CD14-positive monocyte (primary cell): ENCODE results near the gene MED17. TPM values are rescaled to one million over a fixed set of nuclear protein-coding genes. Genes with fewer than 3 reads are reported as not detected.

ENCODE experiments used
- DNase-seq, 3 donors: peaks; one replicate each; pipeline ENCODE4 v3.0.0-alpha.2; 2011 to 2022
- H2AFZ ChIP-seq: 2 replicates; pipeline ENCODE4 v1.6.0; 2012; ENCODE audit warnings: mild to moderate bottlenecking, low read depth, low read length, inconsistent platforms; ENCODE audit not compliant: insufficient read depth, poor library complexity, severe bottlenecking
- H3K27ac ChIP-seq, 2 donors: 1 replicate in 1 of 2; 2 replicates in 1 of 2; pipeline ENCODE4 v1.5.1; 2012 to 2013; ENCODE audit warnings: low read length in 2 of 2, control low read depth in 1 of 2, inconsistent platforms in 1 of 2, low read depth in 1 of 2, mild to moderate bottlenecking in 1 of 2
- H3K27me3 ChIP-seq, 2 donors: one replicate each; pipeline versions ENCODE4 v1.6.0 to v1.6.1; 2011 to 2013; ENCODE audit warnings: low read length in 2 of 2; ENCODE audit not compliant: control insufficient read depth in 2 of 2, insufficient read depth in 2 of 2
- H3K36me3 ChIP-seq, 2 donors: replicated peaks in 1 of 2; 1 replicate in 1 of 2; 2 replicates in 1 of 2; pipeline versions ENCODE4 v1.5.1 to v1.6.1; 2012 to 2013; ENCODE audit warnings: low read length in 2 of 2, control low read depth in 1 of 2, inconsistent platforms in 1 of 2, mild to moderate bottlenecking in 1 of 2; ENCODE audit not compliant: insufficient read depth in 2 of 2, control insufficient read depth in 1 of 2
- H3K4me1 ChIP-seq, 2 donors: 1 replicate in 1 of 2; 2 replicates in 1 of 2; pipeline versions ENCODE4 v1.5.1 to v1.6.1; 2012 to 2013; ENCODE audit warnings: low read length in 2 of 2, control low read depth in 1 of 2, inconsistent platforms in 1 of 2, mild to moderate bottlenecking in 1 of 2, moderate library complexity in 1 of 2; ENCODE audit not compliant: insufficient read depth in 2 of 2, control insufficient read depth in 1 of 2
- H3K4me2 ChIP-seq: replicated peaks from 2 replicates; pipeline ENCODE3; 2012; ENCODE audit warnings: low read length, moderate library complexity, mild to moderate bottlenecking; ENCODE audit not compliant: poor library complexity, severe bottlenecking; ENCODE audit errors: extremely low read depth
- H3K4me3 ChIP-seq, 3 experiments: fragments of 200-600 bp in 1 of 3; sonication (generic) in 1 of 3; replicated peaks in 1 of 3; 1 replicate in 2 of 3; 2 replicates in 1 of 3; pipeline ENCODE4 v1.5.1; 2011 to 2013; ENCODE audit warnings: low read length in 3 of 3, mild to moderate bottlenecking in 3 of 3, control low read depth in 2 of 3, low read depth in 2 of 3, inconsistent platforms in 1 of 3, moderate library complexity in 1 of 3
- H3K79me2 ChIP-seq: 2 replicates; pipeline ENCODE4 v1.6.0; 2012; ENCODE audit warnings: mild to moderate bottlenecking, control low read depth, inconsistent platforms, low read length, moderate library complexity; ENCODE audit not compliant: insufficient read depth
- H3K9ac ChIP-seq: 2 replicates; pipeline ENCODE4 v1.6.0; 2017; ENCODE audit warnings: low read length, mild to moderate bottlenecking; ENCODE audit not compliant: insufficient read depth, poor library complexity, severe bottlenecking
- H3K9me3 ChIP-seq, 2 donors: replicated peaks in 1 of 2; 1 replicate in 1 of 2; 2 replicates in 1 of 2; pipeline versions ENCODE4 v1.5.1 to v1.6.1; 2012 to 2013; ENCODE audit warnings: low read length in 2 of 2, control low read depth in 1 of 2; ENCODE audit not compliant: control insufficient read depth in 1 of 2, insufficient read depth in 1 of 2
- H4K20me1 ChIP-seq: 2 replicates; pipeline ENCODE4 v1.6.0; 2012; ENCODE audit warnings: mild to moderate bottlenecking, low read length, control low read depth, moderate library complexity; ENCODE audit not compliant: insufficient read depth
- H3K27ac Mint-ChIP-seq, 7 donors: one replicate each; pipeline ENCODE4 v1.8.0; 2020; ENCODE audit warnings: mild to moderate bottlenecking in 7 of 7, mixed read lengths in 7 of 7, moderate library complexity in 6 of 7, inconsistent platforms in 2 of 7
- H3K27me3 Mint-ChIP-seq, 3 donors: one replicate each; pipeline ENCODE4 v1.8.0; 2021 to 2022; ENCODE audit warnings: low read depth in 3 of 3, mild to moderate bottlenecking in 3 of 3, mixed read lengths in 3 of 3, moderate library complexity in 3 of 3, inconsistent platforms in 1 of 3
- H3K36me3 Mint-ChIP-seq, 2 donors: one replicate each; pipeline ENCODE4 v1.8.0; 2020; ENCODE audit warnings: mixed read lengths in 2 of 2, inconsistent platforms in 1 of 2, mild to moderate bottlenecking in 1 of 2
- H3K4me1 Mint-ChIP-seq: one replicate; pipeline ENCODE4 v1.8.0; 2020; ENCODE audit warnings: mild to moderate bottlenecking, mixed read lengths
- H3K4me3 Mint-ChIP-seq, 2 donors: one replicate each; pipeline ENCODE4 v1.8.0; 2020; ENCODE audit warnings: mild to moderate bottlenecking in 2 of 2, mixed read lengths in 2 of 2, moderate library complexity in 1 of 2
- H3K9me3 Mint-ChIP-seq, 7 donors: one replicate each; pipeline ENCODE4 v1.8.0; 2020 to 2022; ENCODE audit warnings: mixed read lengths in 7 of 7, mild to moderate bottlenecking in 6 of 7, moderate library complexity in 6 of 7, inconsistent platforms in 2 of 7
- WGBS: methylation state at CpG from one replicate; pipeline ENCODE4 v1.1.5; 2013; ENCODE audit warnings: missing lambda C conversion rate; ENCODE audit not compliant: insufficient coverage; 5-methylcytosine and 5-hydroxymethylcytosine counted together
- intact Hi-C, 2 donors: fragments of 100-400 bp; cut with micrococcal nuclease; formaldehyde crosslinking; loops; one replicate each; pipeline versions ENCODE4 v1.15.0 to v1.15.1; 2023
- polyA plus RNA-seq, 3 donors: library from polyadenylated mRNA; depleted of rRNA in 1 of 3; unstranded in 2 of 3; stranded (reverse) in 1 of 3; fragments of 300-500 nt in 2 of 3; fragments of >200 nt in 1 of 3; fragmentation: Illumina TruSeq in 2 of 3; gene quantifications; 1 replicate in 2 of 3; 2 replicates in 1 of 3; pipeline ENCODE4 v1.2.3, GENCODE V29; 2012 to 2021
- TF ChIP-seq, protein P1 (sequence below): fragments of 200-600 bp; IDR thresholded peaks from one replicate; pipeline ENCODE4 v1.8.0; 2022; ENCODE audit warnings: antibody characterized with exemption, mild to moderate bottlenecking

MED17 gene
- polyA plus RNA-seq, 3 donors, result 3.4 to 12.8 (median 4.4) TPM

DNA sequence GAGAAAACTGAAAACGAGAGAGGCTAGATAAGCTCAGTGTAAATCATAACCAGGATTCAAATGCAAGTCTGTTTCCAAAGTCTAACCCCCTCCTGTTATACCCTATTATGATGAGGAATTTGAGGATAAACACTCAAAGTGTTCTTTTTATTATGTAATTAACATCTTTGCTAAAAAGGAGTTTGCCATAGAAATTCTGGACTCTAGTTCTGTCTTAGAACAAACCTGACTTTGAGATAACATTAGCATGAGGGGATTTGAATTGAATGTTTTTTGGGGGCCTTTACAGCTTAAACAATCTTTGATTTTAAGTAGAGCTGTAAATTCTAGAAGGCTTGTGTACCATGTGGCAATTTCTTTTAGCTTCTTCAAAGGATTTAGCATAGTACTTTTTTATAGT is 33.1 kb upstream of the MED17 start:
- no peaks in the 10 kb centered on the region for H3K27me3 Mint-ChIP-seq
- H3K9me3 Mint-ChIP-seq, result no peaks in the 10 kb centered on the region
- Histone ChIP-seq H3K79me2 (no peaks in the 10 kb centered on the region), H3K4me2 (no peak overlapping the region), H4K20me1 (no peaks in the 10 kb centered on the region), H3K4me3 (no peak overlapping the region), H3K27ac (no peak overlapping the region), H3K9me3 (no peaks in the 10 kb centered on the region), H3K36me3 (peaks cover 13 to 36% of the 10 kb centered on the region in 2 donors), H3K27me3 (no peaks in the 10 kb centered on the region), H2AFZ (no peak overlapping the region), H3K9ac (no peak overlapping the region), H3K4me1 (no peaks in the 10 kb centered on the region)
- H3K4me1 Mint-ChIP-seq, result no peaks in the 10 kb centered on the region
- H3K36me3 Mint-ChIP-seq, result peaks cover 29 to 52% of the 10 kb centered on the region in 2 donors
- TF ChIP-seq, protein P1, sequence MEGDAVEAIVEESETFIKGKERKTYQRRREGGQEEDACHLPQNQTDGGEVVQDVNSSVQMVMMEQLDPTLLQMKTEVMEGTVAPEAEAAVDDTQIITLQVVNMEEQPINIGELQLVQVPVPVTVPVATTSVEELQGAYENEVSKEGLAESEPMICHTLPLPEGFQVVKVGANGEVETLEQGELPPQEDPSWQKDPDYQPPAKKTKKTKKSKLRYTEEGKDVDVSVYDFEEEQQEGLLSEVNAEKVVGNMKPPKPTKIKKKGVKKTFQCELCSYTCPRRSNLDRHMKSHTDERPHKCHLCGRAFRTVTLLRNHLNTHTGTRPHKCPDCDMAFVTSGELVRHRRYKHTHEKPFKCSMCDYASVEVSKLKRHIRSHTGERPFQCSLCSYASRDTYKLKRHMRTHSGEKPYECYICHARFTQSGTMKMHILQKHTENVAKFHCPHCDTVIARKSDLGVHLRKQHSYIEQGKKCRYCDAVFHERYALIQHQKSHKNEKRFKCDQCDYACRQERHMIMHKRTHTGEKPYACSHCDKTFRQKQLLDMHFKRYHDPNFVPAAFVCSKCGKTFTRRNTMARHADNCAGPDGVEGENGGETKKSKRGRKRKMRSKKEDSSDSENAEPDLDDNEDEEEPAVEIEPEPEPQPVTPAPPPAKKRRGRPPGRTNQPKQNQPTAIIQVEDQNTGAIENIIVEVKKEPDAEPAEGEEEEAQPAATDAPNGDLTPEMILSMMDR, result no peak
- DNase-seq, result no peak
- no peak overlapping the region for H3K27ac Mint-ChIP-seq
- H3K4me3 Mint-ChIP-seq, result no peak overlapping the region
- no CpG with 5 or more reads among the region's 1 CpG for WGBS
- intact Hi-C loops, result no loop called here

DNA sequence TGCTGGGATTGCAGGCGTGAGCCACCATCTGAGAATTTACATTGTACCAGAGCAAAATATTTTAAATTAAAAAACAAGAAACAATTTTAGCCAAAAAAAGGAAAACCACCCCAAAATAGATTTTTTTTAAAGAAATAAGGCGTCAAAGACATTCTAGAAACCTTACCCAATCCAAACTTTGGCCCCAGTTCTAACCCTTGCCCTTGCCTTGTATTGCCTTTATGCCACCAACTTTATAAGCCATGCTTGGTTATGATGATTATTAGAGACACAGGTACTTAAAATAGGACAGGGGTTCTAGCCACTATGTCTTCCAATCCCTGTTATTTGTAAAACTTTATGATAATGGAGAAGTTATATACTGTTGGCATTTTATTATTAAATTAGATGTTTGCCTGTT is 30.8 kb upstream of the MED17 start:
- Histone ChIP-seq H3K27me3 (no peaks in the 10 kb centered on the region), H3K4me3 (no peak overlapping the region), H2AFZ (no peak overlapping the region), H3K4me2 (no peak overlapping the region), H3K9me3 (no peaks in the 10 kb centered on the region), H3K4me1 (no peaks in the 10 kb centered on the region), H3K79me2 (no peaks in the 10 kb centered on the region), H3K9ac (no peak overlapping the region), H3K36me3 (peaks cover 34 to 57% of the 10 kb centered on the region in 2 donors), H3K27ac (no peak overlapping the region), H4K20me1 (no peaks in the 10 kb centered on the region)
- Mint-ChIP-seq H3K27ac (no peak overlapping the region), H3K4me1 (no peaks in the 10 kb centered on the region), H3K27me3 (no peaks in the 10 kb centered on the region), H3K4me3 (no peak overlapping the region), H3K9me3 (no peaks in the 10 kb centered on the region), H3K36me3 (peaks cover 38 to 65% of the 10 kb centered on the region in 2 donors)
- DNase-seq, result no peak
- no CpG with 5 or more reads among the region's 2 CpGs for WGBS
- intact Hi-C loops, result no loop called here
- TF ChIP-seq, protein P1, result no peak
